Measurements from ENCODE around the gene DNAAF8.
A peak's percentile ranks its signal among the peaks of the same experiment; 100 is the strongest.

Gene DNAAF8

DNA sequence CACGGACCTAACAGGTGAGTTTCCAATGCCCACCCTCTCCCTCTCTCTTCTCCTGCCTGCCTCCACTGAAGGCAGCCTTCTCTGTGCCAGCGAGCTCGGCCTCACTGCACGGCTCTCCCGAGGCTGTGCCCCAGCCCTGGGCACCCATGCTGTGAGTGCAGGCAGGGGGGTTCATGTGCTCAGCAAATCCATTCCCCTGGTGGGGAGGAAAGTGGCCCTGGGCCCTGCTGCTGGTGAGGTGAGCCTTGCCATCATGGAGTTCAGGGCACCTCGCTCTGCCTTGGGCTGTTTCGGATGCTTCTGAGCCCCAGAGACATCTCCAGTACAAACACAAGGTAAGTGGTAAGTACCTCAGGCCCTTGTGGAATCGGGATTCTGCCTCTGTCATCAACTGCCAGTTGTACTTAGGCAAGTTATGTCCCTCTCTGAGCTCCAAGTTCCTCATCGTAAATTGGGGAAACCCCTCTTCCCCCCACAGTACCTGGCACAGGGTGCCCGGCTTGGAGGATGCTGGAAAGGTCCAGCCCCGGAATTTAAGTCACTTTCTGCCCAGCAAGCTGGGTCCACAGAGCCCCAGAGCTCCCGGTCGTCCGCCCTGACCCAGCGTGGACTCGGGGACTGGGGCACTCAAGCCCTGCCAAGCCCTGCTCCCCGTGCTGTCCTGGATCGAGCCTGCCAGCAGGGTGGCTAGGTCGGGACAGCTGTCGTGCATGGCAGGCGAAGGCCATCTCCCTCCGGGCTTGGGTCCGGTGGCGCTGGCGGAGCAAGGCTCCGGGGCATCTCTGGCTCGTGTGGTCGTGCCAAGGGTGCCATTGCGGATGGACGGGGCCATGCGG lies 41.7 kb upstream of the DNAAF8 start:
- no peaks in the 10 kb centered on the region for H3K27me3 ChIP-seq (ENCODE audit: insufficient read depth, insufficient read length)
- DNase-seq (ENCODE audit: low read depth, low spot score) = no peak
- H3K4me1 ChIP-seq (ENCODE audit: insufficient read depth, insufficient read length) = peaks cover 26% of the 10 kb centered on the region
- H3K9me3 ChIP-seq (ENCODE audit: insufficient read depth, low read length) = no peaks in the 10 kb centered on the region
- TF ChIP-seq SUZ12 (IDR thresholded peaks at IDR 0.05; ENCODE audit: extremely low read depth, insufficient read depth, insufficient read length) (no peak), YY1 (IDR thresholded peaks at IDR 0.05; ENCODE audit: insufficient read depth, insufficient read length) (no peak), ZNF274 (IDR thresholded peaks at IDR 0.05; ENCODE audit: low read depth, low read length) (no peak)
- peak overlapping the region; percentile 83 for H3K9ac ChIP-seq (ENCODE audit: insufficient read length, low read depth)
- peak overlapping the region; percentile 99 for H3K4me3 ChIP-seq (ENCODE audit: insufficient read length, low read depth)
- H3K36me3 ChIP-seq (ENCODE audit: insufficient read depth, insufficient read length, low read length) = peaks cover 64% of the 10 kb centered on the region

- no peak for TF ChIP-seq SUZ12 (IDR thresholded peaks at IDR 0.05; ENCODE audit: extremely low read depth, insufficient read depth, insufficient read length)
- TF ChIP-seq YY1 (IDR thresholded peaks at IDR 0.05; ENCODE audit: insufficient read depth, insufficient read length) = peak; percentile 37
- TF ChIP-seq ZNF274 (IDR thresholded peaks at IDR 0.05; ENCODE audit: low read depth, low read length) = no peak
- peak within 1 kb of the TSS; percentile 99 for H3K4me3 ChIP-seq (ENCODE audit: insufficient read length, low read depth)
- H3K9ac ChIP-seq (ENCODE audit: insufficient read length, low read depth) = peak within 1 kb of the TSS; percentile 99
- peak; percentile 96 for DNase-seq (ENCODE audit: low read depth, low spot score)
- H3K27me3 ChIP-seq (ENCODE audit: insufficient read depth, insufficient read length) = no peaks in the 10 kb centered on the region
- no peaks in the 10 kb centered on the region for H3K9me3 ChIP-seq (ENCODE audit: insufficient read depth, low read length)
- peaks cover 26% of the 10 kb centered on the region for H3K4me1 ChIP-seq (ENCODE audit: insufficient read depth, insufficient read length)
- peaks cover 63% of the 10 kb centered on the region for H3K36me3 ChIP-seq (ENCODE audit: insufficient read depth, insufficient read length, low read length)
These were observed 40.9 kb upstream of the DNAAF8 start, which contains the start of gene NUDT16L1 for GRCh38 chr16:4693296-4693955. TSS of gene NUDT16L1 (plus strand) at chr16:4693562. CDS start at chr16:4693727, 165 bp downstream.

DNA sequence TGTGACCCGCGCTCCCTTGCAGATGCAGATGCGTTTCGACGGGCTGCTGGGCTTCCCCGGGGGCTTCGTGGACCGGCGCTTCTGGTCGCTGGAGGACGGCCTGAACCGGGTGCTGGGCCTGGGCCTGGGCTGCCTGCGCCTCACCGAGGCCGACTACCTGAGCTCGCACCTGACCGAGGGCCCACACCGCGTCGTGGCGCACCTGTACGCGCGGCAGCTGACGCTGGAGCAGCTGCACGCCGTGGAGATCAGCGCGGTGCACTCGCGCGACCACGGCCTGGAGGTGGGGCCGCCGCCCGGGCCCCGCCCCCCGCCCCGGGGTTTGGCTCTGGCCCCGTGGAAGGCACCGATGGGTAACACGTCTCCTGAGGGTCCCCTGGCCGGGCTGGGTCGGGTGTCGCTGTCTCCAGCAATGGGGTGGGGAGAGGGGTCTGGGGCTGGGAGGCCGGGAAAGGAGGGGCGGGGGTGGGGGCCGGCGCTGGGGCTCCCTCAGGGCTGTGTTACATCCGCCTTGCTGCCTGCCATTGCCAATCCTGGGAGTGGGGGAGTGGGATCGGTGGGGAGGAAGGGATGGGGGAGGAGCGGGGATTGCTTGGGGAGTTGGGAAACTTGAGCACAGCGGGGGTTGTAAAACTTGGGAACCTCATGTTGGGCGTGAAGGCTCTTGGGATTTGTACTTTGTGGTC lies 40.2 kb upstream of the DNAAF8 start:
- Histone ChIP-seq H3K4me1 (ENCODE audit: insufficient read depth, insufficient read length) (peaks cover 26% of the 10 kb centered on the region), H3K9ac (ENCODE audit: insufficient read length, low read depth) (peak overlapping the region; percentile 99), H3K27me3 (ENCODE audit: insufficient read depth, insufficient read length) (no peaks in the 10 kb centered on the region), H3K36me3 (ENCODE audit: insufficient read depth, insufficient read length, low read length) (peaks cover 63% of the 10 kb centered on the region), H3K4me3 (ENCODE audit: insufficient read length, low read depth) (peak overlapping the region; percentile 99), H3K9me3 (ENCODE audit: insufficient read depth, low read length) (no peaks in the 10 kb centered on the region)
- DNase-seq (ENCODE audit: low read depth, low spot score) = no peak
- TF ChIP-seq SUZ12 (IDR thresholded peaks at IDR 0.05; ENCODE audit: extremely low read depth, insufficient read depth, insufficient read length) = no peak
- TF ChIP-seq ZNF274 (IDR thresholded peaks at IDR 0.05; ENCODE audit: low read depth, low read length) = no peak
- no peak for TF ChIP-seq YY1 (IDR thresholded peaks at IDR 0.05; ENCODE audit: insufficient read depth, insufficient read length)

GRCh38 chr16:4694642-4695451 lies 39.5 kb upstream of the DNAAF8 start:
- H3K9me3 ChIP-seq (ENCODE audit: insufficient read depth, low read length) = no peaks in the 10 kb centered on the region
- TF ChIP-seq SUZ12 (IDR thresholded peaks at IDR 0.05; ENCODE audit: extremely low read depth, insufficient read depth, insufficient read length) = no peak
- TF ChIP-seq ZNF274 (IDR thresholded peaks at IDR 0.05; ENCODE audit: low read depth, low read length) = no peak
- no peak for TF ChIP-seq YY1 (IDR thresholded peaks at IDR 0.05; ENCODE audit: insufficient read depth, insufficient read length)
- peak overlapping the region; percentile 99 for H3K4me3 ChIP-seq (ENCODE audit: insufficient read length, low read depth)
- DNase-seq (ENCODE audit: low read depth, low spot score) = no peak
- H3K4me1 ChIP-seq (ENCODE audit: insufficient read depth, insufficient read length) = peaks cover 26% of the 10 kb centered on the region
- H3K27me3 ChIP-seq (ENCODE audit: insufficient read depth, insufficient read length) = no peaks in the 10 kb centered on the region
- peaks cover 66% of the 10 kb centered on the region for H3K36me3 ChIP-seq (ENCODE audit: insufficient read depth, insufficient read length, low read length)
- peak overlapping the region; percentile 68 for H3K9ac ChIP-seq (ENCODE audit: insufficient read length, low read depth)

- peaks cover 65% of the 10 kb centered on the region for H3K36me3 ChIP-seq (ENCODE audit: insufficient read depth, insufficient read length, low read length)
- TF ChIP-seq ZNF274 (IDR thresholded peaks at IDR 0.05; ENCODE audit: low read depth, low read length) (no peak), YY1 (IDR thresholded peaks at IDR 0.05; ENCODE audit: insufficient read depth, insufficient read length) (no peak), SUZ12 (IDR thresholded peaks at IDR 0.05; ENCODE audit: extremely low read depth, insufficient read depth, insufficient read length) (no peak)
- H3K9ac ChIP-seq (ENCODE audit: insufficient read length, low read depth) = peak overlapping the region; percentile 68
These were observed 38.7 kb upstream of the DNAAF8 start for GRCh38 chr16:4695473-4696171.

More at GRCh38 chr16:4695473-4696171, 38.7 kb upstream of the DNAAF8 start:
- peaks cover 26% of the 10 kb centered on the region for H3K4me1 ChIP-seq (ENCODE audit: insufficient read depth, insufficient read length)
- no peak for DNase-seq (ENCODE audit: low read depth, low spot score)
- H3K9me3 ChIP-seq (ENCODE audit: insufficient read depth, low read length) = no peaks in the 10 kb centered on the region
- no peak overlapping the region for H3K4me3 ChIP-seq (ENCODE audit: insufficient read length, low read depth)
- no peaks in the 10 kb centered on the region for H3K27me3 ChIP-seq (ENCODE audit: insufficient read depth, insufficient read length)
